NCI-H510A treated with DMSO at 0.1 percent for 48 hours (cell line): Measurements from ENCODE around the gene FAM120B.
"Not testable (repeated sequence)": the region's sequence is repeated elsewhere in the genome, so short reads cannot be mapped to it uniquely, and the experiment has no call there.

Experiments used
- DNase-seq: peaks from one replicate; lab custom pipeline; 2025; lab: John Stamatoyannopoulos, UW

Gene FAM120B

DNA sequence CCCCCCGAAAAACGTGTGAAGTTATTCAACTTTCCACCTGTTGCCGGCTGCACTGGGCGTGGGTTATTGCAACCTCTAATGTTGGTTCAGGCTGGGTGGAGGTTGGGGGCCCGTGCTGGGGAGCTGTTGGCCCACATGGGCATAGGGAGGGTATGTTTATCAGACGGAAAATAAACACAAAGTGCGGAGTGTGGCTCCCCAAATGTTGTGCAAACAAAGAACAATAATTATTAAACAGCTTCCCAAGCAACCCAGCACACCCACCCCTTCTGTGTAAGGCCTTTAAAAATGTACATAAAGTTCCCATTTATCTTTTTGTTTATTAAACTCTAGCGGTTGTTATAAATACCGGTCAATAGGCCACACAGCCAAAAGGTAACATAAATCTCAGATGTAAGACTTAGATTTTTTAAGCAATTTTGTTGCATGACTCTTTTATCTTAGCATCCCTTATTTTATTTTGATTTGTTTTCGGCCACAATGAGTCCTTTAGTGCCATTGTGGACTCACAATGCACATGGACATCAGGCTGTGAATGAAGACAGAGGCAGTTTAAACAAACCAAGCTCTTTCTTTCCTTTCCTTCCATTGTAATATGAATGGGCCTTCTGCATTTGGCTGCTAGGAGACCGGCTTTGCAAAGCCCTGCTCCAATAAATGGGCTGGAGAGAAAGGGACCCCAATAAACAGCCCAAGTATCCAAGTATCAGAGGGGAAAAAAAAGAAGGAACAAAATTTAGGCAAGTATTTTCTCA lies 8.8 kb upstream of the FAM120B start:
- no peak for DNase-seq

DNA sequence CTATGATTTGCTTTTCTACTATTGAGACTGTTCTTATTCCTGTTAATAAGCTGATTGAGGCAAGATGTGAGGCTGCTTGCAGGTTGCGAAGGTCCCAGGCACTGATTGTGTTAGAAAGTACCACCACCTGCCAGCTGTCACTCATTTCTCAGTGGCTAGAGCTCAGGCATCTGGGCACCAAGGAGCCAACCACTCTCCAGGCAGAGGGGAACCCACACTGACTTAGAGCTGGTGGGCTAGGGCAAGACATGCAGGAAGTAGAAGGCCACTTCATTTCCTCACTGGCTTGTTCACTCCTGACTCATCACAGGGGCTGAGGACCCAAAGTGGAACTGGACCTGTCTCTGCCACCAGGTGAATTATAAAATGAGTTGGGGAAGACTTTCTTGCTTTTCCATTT lies 7.9 kb upstream of the FAM120B start:
- DNase-seq: no peak

DNA sequence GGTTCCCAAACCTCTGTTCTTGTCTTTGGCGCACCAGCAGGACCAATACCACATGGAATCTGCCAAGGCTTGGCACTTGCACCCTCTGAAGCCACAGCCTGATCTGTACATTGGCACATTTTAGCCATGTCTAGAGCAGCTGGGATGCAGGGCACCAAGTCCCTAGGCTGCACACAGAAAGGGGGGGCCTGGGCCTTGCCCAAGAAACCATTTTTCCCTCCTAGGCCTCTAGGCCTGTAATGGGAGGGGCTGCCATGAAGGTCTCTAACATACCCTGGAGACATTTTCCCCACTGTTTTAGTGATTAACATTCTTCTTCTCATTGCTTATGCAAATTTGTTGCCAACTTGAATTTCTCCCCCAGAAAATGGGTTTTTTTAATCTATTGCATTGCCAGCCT lies 5.4 kb upstream of the FAM120B start:
- no peak for DNase-seq

DNA sequence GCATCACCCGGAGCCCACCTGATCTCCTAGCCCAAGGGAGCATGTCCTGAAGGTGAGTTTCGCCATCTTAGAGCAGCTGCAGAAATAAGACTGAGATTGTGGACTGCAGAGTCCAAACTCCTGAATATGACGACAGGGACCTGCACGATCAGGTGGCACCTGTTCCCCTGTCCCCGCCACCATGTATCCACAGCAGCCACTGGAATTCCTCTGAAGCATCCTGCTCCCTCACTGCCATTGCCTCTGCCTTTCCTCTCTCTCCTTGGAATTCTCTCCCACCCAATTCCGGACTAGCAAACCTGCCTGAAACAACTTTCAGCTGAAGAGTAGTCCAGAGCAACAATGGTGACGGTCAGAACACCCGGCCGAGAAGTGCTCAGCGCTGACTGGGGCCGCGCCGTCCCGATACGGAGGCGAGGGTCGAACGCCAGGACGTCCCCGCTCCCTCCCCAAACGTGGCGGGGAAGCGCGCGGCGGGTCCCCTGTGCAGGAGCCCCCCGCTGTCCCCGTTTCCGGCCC lies 694 bp upstream of the FAM120B start:
- DNase-seq: no peak

DNA sequence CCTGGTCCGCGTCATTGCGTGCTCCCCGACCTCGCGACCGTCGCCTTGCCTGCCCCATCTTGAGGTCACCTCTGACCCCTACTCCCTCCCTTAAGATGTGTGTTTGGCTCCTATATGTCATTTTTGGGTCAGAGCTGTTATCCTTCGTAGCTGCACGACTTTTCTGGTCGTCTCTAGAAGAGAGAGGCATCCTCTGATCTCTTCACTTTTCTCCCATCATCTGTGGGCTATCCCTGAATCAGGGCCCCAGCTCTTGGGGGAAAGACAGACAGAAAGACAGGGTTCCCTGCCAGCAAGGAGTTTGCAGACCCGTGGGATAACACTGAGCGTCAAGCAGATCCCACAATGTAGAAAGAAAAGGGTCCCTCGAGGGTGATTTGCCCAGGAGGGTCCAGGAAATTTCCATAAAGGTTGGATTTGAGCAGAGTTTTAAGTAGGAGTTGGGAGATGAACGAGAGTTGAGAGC lies 555 bp downstream of the FAM120B start:
- DNase-seq: no peak

DNA sequence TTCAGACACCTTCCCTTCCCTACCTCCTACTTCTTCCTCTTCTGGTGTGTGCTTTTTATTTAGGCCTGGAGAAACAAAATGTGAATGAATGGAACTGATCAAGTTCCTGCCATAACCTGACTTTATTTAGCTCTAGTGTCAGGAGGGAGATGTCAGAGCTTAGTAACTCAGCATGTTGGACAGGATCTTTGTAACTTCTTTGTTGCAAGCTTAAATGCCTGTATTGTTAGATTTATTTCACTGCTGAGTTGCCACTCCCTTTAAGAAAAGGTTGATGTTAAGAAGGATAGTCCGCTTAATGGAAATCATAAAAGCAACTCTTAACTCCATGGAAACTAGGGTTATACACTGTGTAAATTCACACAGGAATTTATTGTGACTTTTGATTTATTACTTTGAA lies 2.2 kb downstream of the FAM120B start:
- no peak for DNase-seq

DNA sequence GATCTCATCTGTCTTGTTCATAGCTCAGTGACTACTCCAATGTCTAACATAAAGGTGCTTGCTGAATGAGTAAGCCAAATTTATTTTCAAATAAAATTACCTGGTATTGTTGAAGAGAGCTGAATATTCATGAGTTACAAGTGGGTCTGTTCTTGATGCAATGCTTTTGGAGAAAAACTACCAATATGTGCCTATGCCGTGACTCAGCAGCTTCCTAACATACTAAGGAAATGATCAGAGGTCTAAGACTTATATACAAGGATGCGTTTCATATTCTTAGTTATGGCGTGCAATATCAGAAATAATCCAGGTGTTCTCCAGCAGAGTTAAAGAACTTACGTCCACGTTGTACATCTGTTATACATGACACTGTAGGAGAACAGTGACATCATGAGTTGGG lies 5.1 kb downstream of the FAM120B start:
- no peak for DNase-seq

DNA sequence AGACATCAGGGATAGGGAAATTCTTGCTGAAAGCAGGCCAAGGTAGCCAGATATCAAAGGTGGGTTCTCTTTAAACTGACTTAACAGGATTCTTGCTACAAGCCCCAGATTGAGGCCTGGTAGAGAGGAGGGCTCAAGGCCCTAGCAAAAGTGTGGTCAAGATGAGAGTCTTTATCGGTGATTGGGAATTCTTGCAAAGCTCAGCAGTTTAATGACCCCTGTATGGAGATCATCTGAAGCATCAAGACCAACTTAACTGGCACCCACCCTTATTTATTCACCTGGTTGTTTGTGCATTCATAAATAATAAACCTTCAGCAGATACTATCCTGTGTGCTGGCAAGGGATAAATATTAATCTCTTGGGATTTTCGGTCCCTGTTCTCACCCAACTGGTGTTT lies 6.3 kb downstream of the FAM120B start:
- no peak for DNase-seq

DNA sequence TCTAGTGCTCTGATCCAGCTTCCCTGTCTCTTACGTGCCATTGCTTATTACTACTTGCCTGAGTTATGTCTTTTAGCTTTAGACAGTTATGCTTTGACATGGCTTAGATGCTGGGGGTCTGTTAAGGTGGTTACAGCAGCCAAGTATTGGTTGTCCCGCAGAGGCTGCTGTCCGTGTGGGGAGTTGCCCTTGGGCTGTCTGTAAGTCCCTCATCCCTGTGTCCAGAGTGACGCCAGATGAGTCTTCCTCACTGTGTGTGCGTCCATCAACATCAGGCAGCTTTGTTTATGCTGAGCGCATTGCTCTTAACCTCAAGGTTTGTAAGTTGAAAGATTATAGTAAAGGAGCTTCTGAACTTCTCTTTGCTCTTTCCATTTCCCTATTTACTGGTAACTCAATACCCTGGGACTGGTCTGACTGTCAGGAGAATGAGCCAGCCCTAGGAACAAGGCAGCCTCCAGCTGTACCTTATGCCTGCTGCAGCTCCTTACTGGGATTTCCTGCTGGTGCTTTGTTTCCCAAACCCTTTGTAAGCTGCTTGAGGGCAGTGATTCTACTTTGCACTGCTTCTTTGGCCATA lies 7.2 kb downstream of the FAM120B start:
- no peak for DNase-seq

DNA sequence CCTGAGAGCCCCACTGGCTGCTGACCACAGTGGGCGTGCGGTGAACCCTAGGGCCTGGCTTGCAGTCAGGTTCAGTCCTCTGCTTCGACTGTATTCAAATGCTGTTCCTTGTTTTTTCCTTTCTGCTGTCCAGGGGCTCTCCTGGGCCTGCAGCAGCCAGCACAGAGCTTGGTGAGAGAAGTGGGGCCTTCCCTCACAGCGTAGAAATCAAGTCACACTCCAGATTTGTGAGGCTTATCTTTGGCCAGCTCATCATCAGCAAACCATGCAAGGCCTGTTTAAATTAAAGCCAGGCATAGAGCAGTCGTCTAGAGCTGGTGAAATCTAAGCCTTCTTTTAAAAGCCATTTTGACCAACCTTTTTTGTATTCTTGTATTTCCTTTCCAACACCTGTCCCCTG lies 8.4 kb downstream of the FAM120B start:
- no peak for DNase-seq

DNA sequence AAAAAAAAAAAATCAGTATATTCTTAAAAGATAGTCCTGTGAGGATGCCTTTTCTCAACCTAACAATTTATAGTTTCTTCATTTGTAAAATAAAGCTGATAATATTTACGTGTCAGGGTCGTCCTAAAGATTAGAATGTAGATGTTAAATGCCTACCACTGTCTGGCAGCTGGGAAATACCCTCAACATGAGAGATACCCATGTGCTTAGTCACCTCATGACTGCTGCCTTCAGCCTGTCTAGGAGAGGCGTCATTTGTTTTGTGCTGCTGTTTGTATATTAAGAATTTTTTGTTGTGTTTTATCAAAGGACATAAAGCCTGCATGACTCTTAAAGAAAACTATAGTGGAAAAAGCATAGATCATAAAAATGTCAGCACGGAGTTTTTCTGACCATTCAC lies 9.5 kb downstream of the FAM120B start:
- no peak for DNase-seq

DNA sequence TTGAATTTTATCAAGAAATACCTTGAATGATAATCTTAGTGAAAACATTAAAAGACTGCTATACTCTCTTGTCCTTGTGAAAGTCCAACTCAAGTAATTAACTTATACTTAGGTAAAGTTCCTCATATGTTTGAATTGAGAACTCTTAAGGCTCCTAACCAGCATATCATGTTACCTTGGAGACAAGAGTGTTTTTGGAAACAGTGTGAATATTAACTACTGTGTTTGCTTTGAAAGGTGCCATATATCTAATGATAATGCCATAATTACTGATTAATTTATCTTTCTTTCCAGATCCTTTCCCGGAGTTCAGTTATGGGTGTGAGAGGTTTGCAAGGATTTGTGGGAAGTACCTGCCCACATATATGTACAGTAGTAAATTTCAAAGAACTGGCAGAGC lies 10.5 kb downstream of the FAM120B start:
- DNase-seq: no peak

DNA sequence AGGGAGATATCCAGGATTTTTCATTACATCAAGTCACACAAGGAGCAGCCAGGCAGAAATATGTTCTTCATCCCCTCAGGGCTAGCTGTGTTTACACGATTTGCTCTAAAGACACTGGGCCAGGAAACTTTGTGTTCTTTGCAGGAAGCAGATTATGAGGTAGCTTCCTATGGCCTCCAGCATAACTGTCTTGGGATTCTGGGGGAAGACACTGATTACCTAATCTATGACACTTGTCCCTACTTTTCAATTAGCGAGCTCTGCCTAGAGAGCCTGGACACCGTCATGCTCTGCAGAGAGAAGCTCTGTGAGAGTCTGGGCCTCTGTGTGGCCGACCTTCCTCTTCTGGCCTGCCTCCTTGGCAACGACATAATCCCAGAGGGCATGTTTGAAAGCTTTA lies 11.2 kb downstream of the FAM120B start:
- DNase-seq: no peak

DNA sequence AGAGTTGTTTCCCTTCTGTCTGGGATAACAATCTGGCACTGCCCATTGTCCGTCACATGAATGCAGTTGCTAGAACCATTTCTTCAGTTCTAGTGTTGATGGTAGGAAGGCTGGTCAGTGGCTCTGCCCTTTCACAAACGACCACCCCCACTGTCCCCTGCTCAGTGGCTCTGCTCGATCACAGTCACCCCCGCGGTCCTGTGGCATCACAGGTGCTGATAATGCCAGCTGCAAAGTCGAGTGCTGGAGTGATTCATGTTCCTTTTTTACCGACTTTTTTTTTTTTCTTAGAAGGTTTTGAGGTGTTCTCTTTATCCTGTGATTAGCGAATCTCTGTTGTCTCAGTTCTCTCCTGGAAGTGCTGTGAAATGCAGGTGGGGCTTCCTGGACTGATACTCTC lies 22.8 kb downstream of the FAM120B start:
- no peak for DNase-seq

DNA sequence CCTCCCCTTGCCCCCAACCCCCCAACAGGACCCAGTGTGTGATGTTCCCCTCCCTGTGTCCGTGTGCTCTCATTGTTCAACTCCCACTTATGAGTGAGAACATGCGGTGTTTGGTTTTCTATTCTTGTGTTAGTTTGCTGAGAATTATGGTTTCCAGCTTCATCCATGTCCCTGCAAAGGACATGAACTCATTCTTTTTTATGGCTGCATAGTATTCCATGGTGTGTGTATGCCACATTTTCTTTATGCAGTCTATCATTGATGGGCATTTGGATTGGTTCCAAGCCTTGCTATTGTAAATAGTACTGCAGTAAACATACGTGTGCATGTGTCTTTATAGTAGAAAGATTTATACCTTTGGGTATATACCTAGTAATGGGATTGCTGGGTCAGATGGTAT lies 28.6 kb downstream of the FAM120B start:
- not testable (repeated sequence) for DNase-seq

DNA sequence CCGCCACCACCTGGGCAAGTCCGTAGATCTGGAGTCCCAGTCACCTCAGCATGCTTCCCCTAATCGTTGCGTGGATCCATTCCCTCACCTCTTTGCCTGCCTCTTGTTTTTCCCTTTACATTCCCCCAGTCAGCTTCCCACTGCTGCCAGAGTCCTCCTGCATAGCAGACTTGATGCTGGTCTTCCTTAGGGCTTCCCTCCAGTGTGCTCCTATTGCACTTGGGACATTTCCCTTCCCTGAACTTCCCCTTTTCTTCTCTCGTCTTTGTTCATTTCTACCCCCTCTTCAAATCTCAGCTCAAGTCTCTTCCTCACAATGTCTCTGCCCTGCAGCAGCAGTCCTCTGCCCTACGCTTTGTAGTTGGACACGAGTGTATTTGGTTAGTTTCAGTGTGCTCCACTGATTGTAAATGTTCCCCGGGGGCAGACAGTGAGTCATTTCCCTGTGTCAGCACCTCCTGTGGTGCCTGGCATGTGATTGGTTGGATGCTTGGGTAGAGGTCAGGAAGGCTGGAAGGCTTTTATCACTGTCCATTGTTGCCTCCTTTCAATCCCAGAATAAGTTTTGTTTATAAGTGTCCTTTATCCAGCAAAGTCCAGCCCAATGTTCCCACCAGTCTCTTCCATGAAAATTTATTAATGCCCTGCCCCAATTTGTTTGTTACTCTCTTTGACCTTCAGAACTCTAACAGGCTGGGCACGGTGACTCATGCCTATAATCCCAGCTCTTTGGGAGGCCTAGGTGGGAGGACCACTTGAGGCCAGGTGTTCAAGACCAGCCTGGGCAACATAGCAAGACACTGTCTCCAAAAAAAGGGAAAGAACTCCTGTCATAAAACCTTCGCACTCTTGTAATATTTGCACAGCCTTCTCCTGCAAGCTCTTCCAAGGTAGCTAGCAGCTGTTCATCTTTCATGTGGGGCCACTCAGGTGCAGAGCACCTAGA lies 38.3 kb downstream of the FAM120B start:
- DNase-seq: no peak

DNA sequence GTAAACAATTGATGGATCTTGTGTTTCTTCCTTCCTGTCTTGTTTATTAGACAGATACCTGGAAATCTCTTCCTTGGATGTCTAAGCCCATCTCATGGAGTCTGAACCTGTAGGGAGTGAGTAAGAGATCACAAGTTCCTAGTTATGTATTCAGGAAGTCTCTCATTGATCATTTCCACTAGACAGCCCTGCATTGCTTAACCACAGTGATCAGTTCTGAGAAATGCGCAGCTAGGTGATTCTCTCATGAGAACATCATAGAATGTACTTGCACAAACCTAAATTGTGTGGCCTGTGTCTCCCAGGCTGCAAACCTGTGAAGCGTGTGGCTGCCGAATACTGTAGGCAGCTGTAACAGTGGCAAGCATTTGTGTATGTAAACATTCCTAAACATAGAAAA lies 39.1 kb downstream of the FAM120B start:
- no peak for DNase-seq

DNA sequence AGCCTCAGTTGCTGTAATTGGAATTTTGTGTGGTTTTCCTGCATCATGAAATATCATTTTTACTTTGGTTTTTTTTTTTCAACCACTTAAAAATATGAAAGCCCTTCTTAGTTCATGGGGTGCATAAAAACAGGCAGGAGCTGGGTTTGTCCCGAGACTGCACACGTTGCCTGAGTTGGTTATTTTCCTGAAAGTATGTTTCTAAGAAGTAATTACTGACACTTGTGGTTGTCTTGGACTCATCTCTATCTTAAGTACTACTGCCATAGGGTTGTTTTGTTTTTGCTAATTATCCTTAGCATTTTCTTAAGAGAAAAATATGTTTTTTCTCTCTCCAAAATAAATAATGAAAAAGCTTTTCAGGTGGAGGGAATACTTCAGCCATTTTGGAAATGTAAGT lies 40.1 kb downstream of the FAM120B start:
- DNase-seq: no peak

DNA sequence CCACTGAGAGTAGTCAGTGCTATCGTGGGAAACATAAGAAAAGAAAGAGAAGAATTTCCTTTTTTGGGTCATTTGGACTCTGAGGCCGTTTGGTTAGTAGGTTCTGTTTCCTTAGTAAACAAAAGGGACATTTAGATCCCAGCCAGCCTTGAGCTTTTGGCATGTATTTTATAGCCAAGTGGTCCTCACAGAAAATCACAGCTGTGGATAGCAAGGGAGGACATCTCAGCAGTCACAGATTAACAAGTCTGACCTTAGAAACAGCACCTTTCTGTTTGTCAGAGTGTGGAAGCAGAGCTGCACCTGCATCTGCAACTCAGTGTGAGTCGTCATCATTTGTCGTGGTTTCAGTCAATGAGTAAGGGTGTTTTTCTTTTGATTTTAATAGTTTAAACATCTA lies 40.5 kb downstream of the FAM120B start:
- no peak for DNase-seq

DNA sequence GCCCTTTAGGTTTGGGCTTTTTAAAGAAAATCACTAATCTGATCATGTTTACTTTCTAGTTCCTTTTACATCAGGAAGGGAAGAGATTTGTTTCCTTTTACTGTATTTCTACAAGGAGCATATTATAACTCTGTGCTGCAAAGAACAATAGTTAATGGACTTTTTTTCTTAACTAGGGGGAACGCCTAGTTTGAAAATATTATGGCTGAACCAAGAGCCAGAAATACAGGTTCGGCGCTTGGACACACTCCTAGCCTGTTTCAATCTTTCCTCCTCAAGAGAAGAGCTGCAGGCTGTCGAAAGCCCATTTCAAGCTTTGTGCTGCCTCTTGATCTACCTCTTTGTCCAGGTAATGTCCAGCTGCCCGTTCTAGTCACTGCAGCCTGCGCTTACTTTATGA lies 41.4 kb downstream of the FAM120B start:
- DNase-seq: no peak

DNA sequence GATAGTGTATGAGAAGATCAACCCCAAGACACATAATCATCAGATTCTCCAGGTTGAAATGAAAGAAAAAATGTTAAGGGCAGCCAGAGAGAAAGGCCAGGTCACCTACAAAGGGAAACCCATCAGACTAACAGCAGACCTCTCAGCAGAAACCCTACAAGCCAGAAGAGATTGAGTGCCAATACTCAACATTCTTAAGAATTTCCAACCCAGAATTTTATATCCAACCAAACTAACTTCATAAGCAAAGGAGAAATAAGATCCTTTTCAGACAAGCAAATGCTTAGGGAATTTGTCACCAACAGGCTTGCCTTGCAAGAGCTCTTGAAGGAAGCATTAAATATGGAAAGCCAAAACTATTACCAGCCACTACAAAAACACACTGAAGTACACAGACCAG lies 44.9 kb downstream of the FAM120B start:
- not testable (repeated sequence) for DNase-seq

DNA sequence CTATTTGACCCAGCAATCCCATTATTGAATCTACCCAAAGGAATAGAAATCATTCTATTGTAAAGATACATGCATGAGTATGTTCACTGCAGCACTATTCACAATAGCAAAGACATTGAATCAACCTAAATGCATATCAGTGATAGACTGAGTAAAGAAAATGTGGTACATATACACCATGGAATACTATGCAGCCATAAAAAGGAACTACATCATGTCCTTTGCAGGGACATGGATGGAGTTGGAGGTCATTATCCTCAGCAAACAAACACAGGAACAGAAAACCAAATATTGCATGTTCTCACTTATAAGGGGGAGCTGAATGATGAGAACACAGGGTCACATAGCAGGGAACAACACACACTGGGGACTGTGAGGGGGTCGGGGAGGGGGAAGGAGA lies 48.6 kb downstream of the FAM120B start:
- DNase-seq: not testable (repeated sequence)

DNA sequence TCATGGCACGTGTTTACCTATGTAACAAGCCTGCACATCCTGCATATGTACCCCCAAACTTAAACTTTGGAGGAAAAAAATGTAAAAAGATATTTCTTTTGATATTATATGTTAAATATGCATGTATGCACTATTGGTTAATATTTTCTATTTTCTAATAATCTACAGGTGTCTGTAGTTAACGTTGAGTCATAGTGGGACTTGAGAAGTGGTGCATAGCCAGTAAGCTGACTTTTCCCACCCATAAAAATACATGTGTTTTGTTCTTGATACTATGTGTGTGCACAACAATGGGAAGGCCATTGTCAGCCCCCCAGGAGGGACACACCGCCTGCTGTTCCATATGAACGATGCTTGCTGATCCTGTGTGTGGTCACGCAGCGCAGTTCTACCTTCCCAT lies 49.1 kb downstream of the FAM120B start:
- no peak for DNase-seq
